Stomach (tissue), 9 donors: ENCODE data around the gene GRHL3. TPM values are rescaled to one million over a fixed set of nuclear protein-coding genes. Genes with fewer than 3 reads are reported as not detected.
A peak's percentile ranks its signal among the peaks of the same experiment; 100 is the strongest.

Experiments
- DNase-seq, 2 donors: peaks; one replicate each; pipeline versions ENCODE4 v3.0.0 to v3.0.0-alpha.2; 2013 to 2019
- H3K27ac ChIP-seq, 5 donors: fragments of 200-600 bp in 4 of 5; sonication (generic) in 4 of 5; one replicate each; pipeline ENCODE4 v1.5.1; 2013 to 2019; ENCODE audit warnings: mild to moderate bottlenecking in 1 of 5, moderate library complexity in 1 of 5
- H3K27me3 ChIP-seq, 3 donors: fragments of 200-600 bp; sonication (generic); one replicate each; pipeline ENCODE4 v1.5.1; 2017 to 2019; ENCODE audit warnings: mixed run types in 1 of 3
- H3K36me3 ChIP-seq, 4 donors: fragments of 200-600 bp; sonication (generic); 1 replicate in 3 of 4; 2 replicates in 1 of 4; pipeline ENCODE4 v1.5.1; 2016 to 2019
- H3K4me1 ChIP-seq, 4 donors: fragments of 200-600 bp; sonication (generic); one replicate each; pipeline ENCODE4 v1.5.1; 2016 to 2019
- H3K4me3 ChIP-seq, 4 donors: fragments of 200-600 bp; sonication (generic) in 3 of 4; one replicate each; pipeline ENCODE4 v1.5.1; 2016 to 2019; ENCODE audit warnings: mild to moderate bottlenecking in 1 of 4
- H3K9me3 ChIP-seq, 4 donors: fragments of 200-600 bp; sonication (generic); one replicate each; pipeline ENCODE4 v1.5.1; 2016 to 2019
- EP300 ChIP-seq: sonication (generic); formaldehyde crosslinking; IDR thresholded peaks from one replicate; pipeline ENCODE4 v1.6.1; 2017; ENCODE audit warnings: antibody characterized with exemption
- POLR2A ChIP-seq, 4 donors: fragments of 450-650 bp; IDR thresholded peaks; one replicate each; pipeline ENCODE4 v1.6.1; 2016; ENCODE audit warnings: antibody characterized with exemption in 4 of 4, control low read depth in 2 of 4, mild to moderate bottlenecking in 1 of 4, moderate library complexity in 1 of 4
- POLR2AphosphoS5 ChIP-seq, 3 donors: sonication (generic); formaldehyde crosslinking; IDR thresholded peaks; one replicate each; pipeline ENCODE4 v1.6.1; 2016; ENCODE audit warnings: antibody characterized with exemption in 3 of 3
- WGBS, 5 donors: extraction: QIAGEN DNeasy Blood & Tissue Kit in 3 of 5; methylation state at CpG; one replicate each; pipeline versions ENCODE4 v1.1.5 to v1.1.7; 2013 to 2018; 5-methylcytosine and 5-hydroxymethylcytosine counted together
- intact Hi-C: fragments of 100-400 bp; cut with DNase I; formaldehyde crosslinking; loops from one replicate; pipeline ENCODE4 v1.15.1; 2023; ENCODE audit warnings: low total_unique reads
- polyA plus RNA-seq, 3 donors: library from polyadenylated mRNA; stranded (reverse); fragments of 200-250 nt; gene quantifications; one replicate each; pipeline ENCODE4 v1.2.3, GENCODE V29; 2013
- total RNA-seq, 5 donors: library from RNA; depleted of rRNA; stranded (reverse); fragments of >200 nt; gene quantifications; one replicate each; pipeline versions ENCODE4 v1.1.0 to v1.2.3, GENCODE V29; 2014 to 2016
- TF ChIP-seq, protein P1 (sequence below), 7 experiments: fragments of 450-650 bp in 4 of 7; fragments of 200-600 bp in 3 of 7; sonication (generic) in 3 of 7; IDR thresholded peaks; one replicate each; pipeline ENCODE4 v1.5.1; 2016 to 2019; ENCODE audit warnings: antibody characterized with exemption in 7 of 7, control low read depth in 2 of 7, mild to moderate bottlenecking in 1 of 7
- donor health status: healthy with polysubstance abuse.
- donor health status: Bipolar disorder and iron deficiency.
- donor health status: healthy.

The GRHL3 gene
- total and polyA plus RNA-seq, 8 donors: 0.19 to 13.9 (median 0.67) TPM; not detected in 4

DNA sequence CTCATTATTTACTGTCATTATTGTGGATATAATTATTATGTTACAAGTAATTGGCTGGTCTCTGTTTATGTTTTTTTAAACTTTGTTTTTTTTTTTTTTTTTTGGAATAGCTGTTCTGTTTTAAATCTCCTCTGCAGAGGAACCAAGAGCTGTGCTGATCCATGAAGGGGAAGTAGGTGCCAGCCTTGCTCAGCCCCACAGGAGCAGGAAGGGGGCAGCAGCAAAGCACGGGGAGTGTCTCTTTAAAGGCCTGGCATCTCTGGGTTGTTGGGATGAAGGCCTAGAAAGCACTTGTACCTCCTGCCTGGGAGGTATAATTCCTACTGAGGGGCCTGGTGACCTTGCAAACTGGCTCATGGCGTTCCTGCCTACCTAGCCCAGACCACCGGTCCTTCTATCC is 2.5 kb upstream of the GRHL3 start:
- Histone ChIP-seq H3K27me3 (peaks cover 0 to 30% (median 0%) of the 10 kb centered on the region in 3 donors), H3K36me3 (no peaks in the 10 kb centered on the region), H3K4me1 (peaks cover 22 to 36% (median 26%) of the 10 kb centered on the region in 4 donors), H3K27ac (no peak overlapping the region), H3K4me3 (no peak overlapping the region), H3K9me3 (no peaks in the 10 kb centered on the region)
- DNase-seq: no peak
- WGBS, 5 donors: 49 to 75% (median 68%) methylated on average over 3 of the region's 3 CpGs
- no peak for TF ChIP-seq EP300
- TF ChIP-seq, protein P1, sequence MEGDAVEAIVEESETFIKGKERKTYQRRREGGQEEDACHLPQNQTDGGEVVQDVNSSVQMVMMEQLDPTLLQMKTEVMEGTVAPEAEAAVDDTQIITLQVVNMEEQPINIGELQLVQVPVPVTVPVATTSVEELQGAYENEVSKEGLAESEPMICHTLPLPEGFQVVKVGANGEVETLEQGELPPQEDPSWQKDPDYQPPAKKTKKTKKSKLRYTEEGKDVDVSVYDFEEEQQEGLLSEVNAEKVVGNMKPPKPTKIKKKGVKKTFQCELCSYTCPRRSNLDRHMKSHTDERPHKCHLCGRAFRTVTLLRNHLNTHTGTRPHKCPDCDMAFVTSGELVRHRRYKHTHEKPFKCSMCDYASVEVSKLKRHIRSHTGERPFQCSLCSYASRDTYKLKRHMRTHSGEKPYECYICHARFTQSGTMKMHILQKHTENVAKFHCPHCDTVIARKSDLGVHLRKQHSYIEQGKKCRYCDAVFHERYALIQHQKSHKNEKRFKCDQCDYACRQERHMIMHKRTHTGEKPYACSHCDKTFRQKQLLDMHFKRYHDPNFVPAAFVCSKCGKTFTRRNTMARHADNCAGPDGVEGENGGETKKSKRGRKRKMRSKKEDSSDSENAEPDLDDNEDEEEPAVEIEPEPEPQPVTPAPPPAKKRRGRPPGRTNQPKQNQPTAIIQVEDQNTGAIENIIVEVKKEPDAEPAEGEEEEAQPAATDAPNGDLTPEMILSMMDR (IDR thresholded peaks at IDR 0.05): no peak
- TF ChIP-seq POLR2A (IDR thresholded peaks at IDR 0.05): no peak
- TF ChIP-seq POLR2AphosphoS5 (IDR thresholded peaks at IDR 0.05): no peak
- intact Hi-C loops: no loop called here

DNA sequence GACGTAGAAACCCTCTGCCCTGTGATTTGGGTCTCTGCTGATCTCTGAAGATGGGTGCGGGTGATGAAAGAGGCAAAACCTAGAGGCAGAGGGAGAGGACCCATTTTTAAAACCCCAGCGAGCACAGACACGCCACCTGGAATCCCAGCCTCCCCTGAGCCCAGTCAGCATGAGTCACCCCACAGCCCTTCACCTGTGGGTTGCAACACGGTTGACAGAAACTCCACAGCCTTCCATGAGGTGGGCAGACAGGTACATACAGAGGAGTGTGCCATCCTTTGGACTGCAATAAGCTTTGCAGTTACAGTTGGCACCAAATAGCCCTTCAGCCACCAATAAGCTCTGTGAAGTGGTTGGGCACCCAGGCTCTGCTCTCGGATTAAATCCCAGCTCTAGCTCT is 2.1 kb upstream of the GRHL3 start:
- DNase-seq: peak in 1 of 2 donors; percentile 30
- peaks cover 0 to 30% (median 4%) of the 10 kb centered on the region in 3 donors for H3K27me3 ChIP-seq
- TF ChIP-seq, protein P1 (IDR thresholded peaks at IDR 0.05): no peak
- TF ChIP-seq POLR2A (IDR thresholded peaks at IDR 0.05): no peak
- TF ChIP-seq EP300: no peak
- no peak for TF ChIP-seq POLR2AphosphoS5 (IDR thresholded peaks at IDR 0.05)
- peaks cover 26 to 40% (median 31%) of the 10 kb centered on the region in 4 donors for H3K4me1 ChIP-seq
- no peaks in the 10 kb centered on the region for H3K9me3 ChIP-seq
- H3K36me3 ChIP-seq: no peaks in the 10 kb centered on the region
- intact Hi-C loops: no loop called here
- no peak overlapping the region for H3K27ac ChIP-seq
- WGBS, 5 donors: 63 to 86% (median 75%) methylated on average over 6 of the region's 6 CpGs
- H3K4me3 ChIP-seq: no peak overlapping the region

DNA sequence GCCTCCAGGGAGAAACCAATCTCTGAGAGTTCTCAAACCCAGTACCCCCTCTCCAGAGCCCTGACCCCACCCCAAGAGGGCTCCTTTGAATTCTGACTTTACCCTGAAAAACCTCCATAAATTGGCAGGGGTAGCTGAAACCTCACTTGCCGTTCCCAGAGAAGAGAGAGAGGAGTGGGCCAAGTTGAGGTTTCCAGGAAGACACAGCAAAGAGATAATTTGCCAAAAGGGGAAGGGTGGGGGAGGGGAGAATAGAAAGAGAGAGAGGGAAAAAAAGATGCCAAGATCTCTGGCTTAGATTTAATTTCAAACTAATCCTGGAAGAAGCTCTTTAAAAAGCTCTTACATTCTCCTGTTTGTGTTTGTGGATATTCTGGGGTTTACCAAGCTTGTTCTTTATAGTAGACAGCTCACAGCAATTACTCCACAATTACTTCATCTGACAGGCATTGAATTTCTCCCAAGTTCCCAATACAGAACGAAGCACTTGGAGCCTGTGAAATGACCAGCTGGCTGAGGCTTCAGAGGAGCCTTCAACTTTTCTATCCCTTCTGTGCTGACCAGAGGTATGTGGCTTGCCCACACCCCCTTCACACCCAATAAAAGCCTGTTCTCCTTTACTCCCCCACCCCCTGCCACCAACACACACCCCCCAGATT is 1.1 kb upstream of the GRHL3 start:
- 17 to 64% (median 49%) methylated on average over 2 of the region's 2 CpGs for WGBS, 5 donors
- H3K36me3 ChIP-seq: no peaks in the 10 kb centered on the region
- H3K27me3 ChIP-seq: peaks cover 0 to 30% (median 5%) of the 10 kb centered on the region in 3 donors
- peaks cover 28 to 48% (median 38%) of the 10 kb centered on the region in 4 donors for H3K4me1 ChIP-seq
- DNase-seq: peak in 1 of 2 donors; percentile 78
- H3K4me3 ChIP-seq: no peak overlapping the region
- TF ChIP-seq, protein P1 (IDR thresholded peaks at IDR 0.05): no peak
- TF ChIP-seq EP300: no peak
- no peak for TF ChIP-seq POLR2AphosphoS5 (IDR thresholded peaks at IDR 0.05)
- TF ChIP-seq POLR2A (IDR thresholded peaks at IDR 0.05): no peak
- no peaks in the 10 kb centered on the region for H3K9me3 ChIP-seq
- H3K27ac ChIP-seq: no peak overlapping the region
- intact Hi-C loops: no loop called here

DNA sequence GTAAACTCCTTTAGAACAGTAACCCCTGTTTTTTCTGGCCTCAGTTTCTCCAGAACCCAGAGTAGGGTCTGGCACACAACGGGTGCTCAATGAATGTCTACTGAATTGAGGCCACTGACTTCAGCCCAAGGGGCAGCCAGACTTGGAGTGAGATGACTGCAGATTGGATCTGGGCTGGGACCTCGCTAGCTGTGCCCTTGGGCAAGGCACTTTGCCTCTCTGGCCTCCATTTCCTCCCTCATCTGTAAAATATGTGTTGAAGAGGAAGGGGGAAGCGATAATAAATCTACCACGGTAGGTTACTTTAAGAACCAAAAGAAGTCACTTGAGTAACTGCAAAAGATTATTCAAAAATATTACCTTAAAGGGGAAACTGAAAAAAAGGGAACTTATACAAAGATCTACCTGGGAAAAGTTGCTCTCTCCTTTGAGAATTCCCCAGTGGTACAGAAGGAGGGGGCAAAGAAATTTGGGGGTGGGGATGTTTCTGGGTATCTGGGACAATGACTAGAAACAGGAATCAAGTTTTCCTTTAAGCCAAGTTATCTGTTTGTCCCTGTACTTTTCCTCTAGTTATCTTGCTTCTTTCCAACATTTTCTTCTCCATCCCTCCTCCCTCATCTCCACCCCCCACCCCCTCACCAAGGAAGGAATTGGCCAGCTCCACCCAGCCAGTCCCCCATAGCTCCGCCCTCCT is 394 bp upstream of the GRHL3 start:
- H3K4me3 ChIP-seq: peak overlapping the region in 3 of 4 donors; percentile 20 to 36 (median 31)
- no peak for DNase-seq
- H3K27ac ChIP-seq: no peak overlapping the region
- H3K9me3 ChIP-seq: no peaks in the 10 kb centered on the region
- TF ChIP-seq, protein P1 (IDR thresholded peaks at IDR 0.05): no peak
- TF ChIP-seq POLR2AphosphoS5 (IDR thresholded peaks at IDR 0.05) (no peak), EP300 (no peak), POLR2A (IDR thresholded peaks at IDR 0.05) (no peak)
- 32 to 43% (median 34%) methylated on average over 5 of the region's 5 CpGs for WGBS, 5 donors
- no peaks in the 10 kb centered on the region for H3K36me3 ChIP-seq
- peaks cover 28 to 48% (median 38%) of the 10 kb centered on the region in 4 donors for H3K4me1 ChIP-seq
- intact Hi-C loops: no loop called here
- peaks cover 0 to 30% (median 5%) of the 10 kb centered on the region in 3 donors for H3K27me3 ChIP-seq
